HG03196 (cell line): ENCODE results near the gene LIPG.
"Not testable (repeated sequence)": the region's sequence is repeated elsewhere in the genome, so short reads cannot be mapped to it uniquely, and the experiment has no call there.

ENCODE experiments used
- ATAC-seq: cut with Tn5 transposase; IDR thresholded peaks from one replicate; pipeline ENCODE4 v1.9.1; 2021; ENCODE audit not compliant: unreplicated experiment

LIPG gene

GRCh38 chr18:49572611-49573345 is 10.9 kb downstream of the LIPG start:
- ATAC-seq: no peak

DNA sequence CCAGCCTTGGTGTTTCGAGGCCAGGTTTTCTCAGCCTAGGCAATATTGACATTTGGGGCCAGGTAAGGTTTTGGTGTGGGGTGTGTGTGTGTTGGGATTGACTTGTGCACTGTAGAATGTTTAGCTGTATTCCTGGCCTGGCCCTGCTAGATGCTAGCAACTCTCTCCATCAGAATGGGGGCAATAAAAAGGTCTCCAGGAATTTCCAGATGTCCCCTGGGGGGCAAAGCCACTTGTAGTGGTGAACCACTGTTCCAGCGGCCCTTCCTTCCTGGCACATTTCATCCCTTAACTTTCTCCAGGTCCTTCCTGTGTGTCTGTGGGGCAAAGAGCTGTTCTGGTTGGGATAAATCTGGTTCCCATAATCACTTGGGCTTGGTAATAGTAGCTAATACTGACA is 12.0 kb downstream of the LIPG start:
- ATAC-seq: no peak

- not testable (repeated sequence) for ATAC-seq
Observed at GRCh38 chr18:49579041-49579440, 17.2 kb downstream of the LIPG start.

DNA sequence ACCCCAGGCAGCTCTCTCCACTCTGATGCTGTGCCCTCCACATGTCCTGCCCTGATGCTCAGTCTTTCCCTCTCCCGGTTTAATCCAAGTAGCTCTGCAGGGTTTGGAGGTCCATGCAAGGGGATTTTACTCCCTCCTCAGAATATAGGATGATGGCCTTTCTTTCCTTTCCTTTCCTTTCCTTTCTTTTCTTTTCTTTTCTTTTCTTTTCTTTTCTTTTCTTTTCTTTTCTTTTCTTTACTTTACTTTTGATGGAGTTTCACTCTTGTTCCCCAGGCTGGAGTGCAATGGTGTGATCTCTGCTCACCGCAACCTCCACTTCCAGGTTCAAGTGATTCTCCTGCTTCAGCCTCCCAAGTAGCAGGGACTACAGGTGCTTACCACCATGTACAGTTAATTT is 17.7 kb downstream of the LIPG start:
- ATAC-seq: not testable (repeated sequence)

GRCh38 chr18:49580279-49580678 is 18.4 kb downstream of the LIPG start:
- ATAC-seq: no peak

DNA sequence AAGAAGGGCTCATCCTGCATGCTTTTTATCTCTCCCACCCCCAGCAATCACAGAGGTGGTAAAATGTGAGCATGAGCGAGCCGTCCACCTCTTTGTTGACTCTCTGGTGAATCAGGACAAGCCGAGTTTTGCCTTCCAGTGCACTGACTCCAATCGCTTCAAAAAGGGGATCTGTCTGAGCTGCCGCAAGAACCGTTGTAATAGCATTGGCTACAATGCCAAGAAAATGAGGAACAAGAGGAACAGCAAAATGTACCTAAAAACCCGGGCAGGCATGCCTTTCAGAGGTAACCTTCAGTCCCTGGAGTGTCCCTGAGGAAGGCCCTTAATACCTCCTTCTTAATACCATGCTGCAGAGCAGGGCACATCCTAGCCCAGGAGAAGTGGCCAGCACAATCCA is 19.5 kb downstream of the LIPG start:
- ATAC-seq: no peak

GRCh38 chr18:49582579-49582978 is 20.7 kb downstream of the LIPG start:
- no peak for ATAC-seq

DNA sequence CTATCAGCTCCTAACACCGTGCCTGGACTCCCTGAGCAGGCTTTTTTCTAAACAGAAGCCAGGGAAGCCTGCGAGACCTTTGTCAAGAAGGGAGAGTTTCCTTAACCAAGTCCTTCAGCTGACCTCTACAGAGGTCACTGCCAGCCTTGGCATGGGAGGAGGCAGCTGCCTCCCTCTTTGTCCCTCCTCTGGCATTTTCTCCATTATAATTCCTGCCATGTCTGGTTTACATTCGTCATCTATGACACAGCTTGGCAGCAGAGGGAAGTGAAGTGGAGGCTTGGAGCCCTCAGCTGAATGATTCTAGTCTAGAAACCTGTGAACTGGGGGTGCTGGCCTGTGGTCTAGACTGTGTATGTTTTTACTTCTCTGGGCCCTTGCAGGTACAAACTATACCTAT is 22.5 kb downstream of the LIPG start:
- no peak for ATAC-seq

DNA sequence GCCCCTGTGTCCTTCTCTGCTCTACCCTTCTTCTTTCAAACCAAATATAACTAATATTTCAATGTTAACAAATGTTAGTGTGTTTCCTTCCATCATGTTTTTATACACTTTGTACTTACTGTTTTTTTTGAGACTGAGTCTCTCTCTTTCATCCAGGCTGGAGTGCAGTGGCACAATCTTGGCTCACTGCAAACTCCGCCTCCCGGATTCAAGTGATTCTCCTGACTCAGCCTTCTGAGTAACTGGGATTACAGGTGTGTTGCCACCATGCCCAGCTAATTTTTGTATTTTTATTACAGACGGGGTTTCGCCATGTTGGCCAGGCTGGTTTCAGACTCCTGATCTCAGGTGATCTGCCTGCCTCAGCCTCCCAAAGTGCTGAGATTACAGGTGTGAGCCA is 23.1 kb downstream of the LIPG start:
- ATAC-seq: not testable (repeated sequence)

- no peak for ATAC-seq
Observed at GRCh38 chr18:49585781-49586663, 24.2 kb downstream of the LIPG start.

GRCh38 chr18:49588171-49588570 is 26.3 kb downstream of the LIPG start:
- no peak for ATAC-seq

DNA sequence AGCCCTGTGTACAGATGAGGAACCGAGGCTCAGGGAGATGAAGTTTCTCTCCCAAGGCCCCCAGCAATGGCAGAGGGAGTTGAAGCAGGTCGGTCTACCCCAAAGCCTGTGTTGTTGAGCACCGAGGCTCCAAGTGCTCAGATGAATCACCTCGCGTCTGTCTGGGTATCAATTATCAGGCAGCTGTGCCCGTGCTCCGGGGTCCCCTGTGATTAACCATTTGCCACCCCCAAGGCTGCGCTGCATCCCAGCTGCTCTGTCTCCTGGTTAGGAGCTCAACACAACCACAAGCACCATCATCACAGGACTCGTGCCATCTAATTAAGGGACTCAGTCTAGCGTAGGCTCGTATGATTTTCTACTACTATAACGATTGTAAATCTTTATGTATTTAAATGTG is 27.1 kb downstream of the LIPG start:
- no peak for ATAC-seq

- ATAC-seq: no peak
Observed at GRCh38 chr18:49590608-49591007, 28.8 kb downstream of the LIPG start.

DNA sequence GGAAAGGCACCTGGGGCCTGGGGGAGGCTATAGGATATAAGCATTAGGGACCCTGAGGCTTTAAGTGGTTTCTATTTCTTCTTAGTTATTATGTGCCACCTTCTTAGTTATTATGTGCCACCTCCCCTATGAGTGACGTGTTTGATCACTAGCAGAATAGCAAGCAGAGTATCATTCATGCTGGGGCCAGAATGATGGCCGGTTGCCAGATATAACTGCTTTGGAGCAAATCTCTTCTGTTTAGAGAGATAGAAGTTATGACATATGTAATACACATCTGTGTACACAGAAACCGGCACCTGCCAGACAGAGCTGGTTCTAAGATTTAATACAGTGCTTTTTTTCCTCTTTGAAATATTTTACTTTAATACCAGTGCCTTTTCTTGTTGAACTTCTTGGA is 29.4 kb downstream of the LIPG start:
- no peak for ATAC-seq

DNA sequence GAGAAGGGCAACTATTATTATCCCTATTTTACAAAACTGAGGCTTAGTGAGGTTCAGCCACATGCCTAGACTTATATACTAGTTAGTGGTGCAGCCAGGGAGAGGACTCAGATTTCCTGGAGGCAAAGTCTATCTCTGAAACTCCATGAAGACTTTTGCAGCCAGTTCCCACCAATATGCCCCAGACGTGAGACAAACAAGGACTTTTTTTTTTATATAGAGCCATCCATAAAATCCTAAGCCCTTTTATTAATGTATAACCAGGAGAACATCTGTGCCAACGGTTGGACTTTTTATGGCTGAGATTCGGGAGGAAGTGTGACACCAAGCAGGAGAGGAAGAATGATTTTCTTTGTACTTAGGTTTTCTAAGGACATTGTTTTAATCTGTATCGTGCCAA is 29.9 kb downstream of the LIPG start:
- ATAC-seq: no peak

DNA sequence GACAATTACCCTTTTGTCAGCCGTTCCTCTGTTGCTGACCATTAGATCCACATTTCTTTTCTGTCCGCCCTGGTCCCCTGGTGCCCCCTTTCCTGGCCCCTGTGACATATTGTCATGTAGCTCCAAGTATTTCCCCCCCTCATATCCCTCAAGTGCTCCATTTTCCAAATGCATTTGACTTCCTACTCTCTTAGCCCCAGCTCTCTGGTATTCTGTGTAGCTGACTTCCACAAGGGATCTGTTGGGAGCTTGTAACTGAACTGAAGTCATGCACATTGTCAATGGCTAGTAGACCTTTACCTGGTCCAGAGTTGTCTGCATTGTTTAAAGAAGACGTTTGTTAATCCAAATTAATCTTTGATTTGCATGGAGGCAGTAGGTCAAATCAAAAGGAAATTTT is 34.8 kb downstream of the LIPG start:
- ATAC-seq: no peak

GRCh38 chr18:49597157-49597931 is 35.5 kb downstream of the LIPG start:
- ATAC-seq: no peak

- no peak for ATAC-seq
Observed at GRCh38 chr18:49601211-49601610, 39.4 kb downstream of the LIPG start.

DNA sequence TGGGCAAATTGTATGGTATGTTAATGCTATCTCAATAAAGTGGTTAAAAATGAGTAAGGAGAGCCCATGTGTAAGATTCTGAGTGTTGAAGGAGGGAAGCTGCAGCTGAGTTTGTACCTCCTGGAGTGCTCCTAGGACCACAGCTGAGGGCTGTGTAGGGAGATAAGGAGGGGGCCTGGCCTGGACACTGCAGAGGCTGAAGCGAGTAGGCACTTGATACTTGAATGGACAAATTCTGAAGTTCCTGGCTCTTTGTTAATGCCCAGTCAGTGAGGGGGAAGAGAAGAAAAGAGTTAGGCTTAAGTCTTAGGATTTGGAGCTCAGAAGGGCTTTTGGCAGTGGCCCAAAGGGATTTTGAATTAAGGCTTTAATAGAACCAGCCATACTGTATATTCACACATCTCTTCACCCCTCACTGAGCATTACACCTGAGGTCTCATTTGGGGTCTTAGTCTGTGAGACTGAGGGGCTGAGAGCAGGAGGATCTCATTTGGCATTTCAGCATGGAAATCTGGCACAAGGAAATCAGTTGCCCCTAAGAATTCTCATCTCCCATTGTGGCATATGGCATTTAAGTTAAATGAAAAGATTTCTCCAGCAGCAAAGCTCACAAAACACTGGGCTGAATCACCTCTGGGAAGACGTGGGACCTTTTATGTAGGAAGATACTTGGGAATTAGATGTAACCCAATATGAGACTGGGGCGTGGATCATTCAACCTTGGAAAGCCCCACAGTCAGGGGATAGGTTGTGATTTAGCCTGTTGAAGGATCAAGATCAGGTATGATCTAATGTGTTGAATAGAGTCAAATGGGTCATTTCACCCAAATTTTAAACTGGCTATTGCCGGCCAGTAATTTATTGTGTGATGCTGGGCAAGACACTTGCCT is 46.8 kb downstream of the LIPG start:
- no peak for ATAC-seq

- no peak for ATAC-seq
Observed at GRCh38 chr18:49609256-49610021, 47.6 kb downstream of the LIPG start.
